Activated CD8-positive, alpha-beta T cell treated with anti-CD3 and anti-CD28 coated beads, Interleukin-2, amount 10 ng/mL, durations not matched to agents 7 days and 5 days (primary cell): Measurements from ENCODE around the gene ADIPOR1. TPM values are rescaled to one million over a fixed set of nuclear protein-coding genes. Genes with fewer than 3 reads are reported as not detected.
"Not testable (repeated sequence)": the region's sequence is repeated elsewhere in the genome, so short reads cannot be mapped to it uniquely, and the experiment has no call there.

Experiments used
- ATAC-seq: fragments of 150-1000 bp; cut with Tn5 transposase; one replicate; pipeline ENCODE4 v1.10.0; 2021; ENCODE audit warnings: moderate library complexity
- CTCF ChIA-PET: fragments of 350-600 bp; sonication (Branson Sonifier 250); formaldehyde crosslinking; loops from one replicate; lab custom pipeline; 2021; ENCODE audit warnings: antibody characterized with exemption; lab: Charles Lee
- POLR2A ChIA-PET: fragments of 350-600 bp; sonication (Branson Sonifier 250); formaldehyde crosslinking; loops from one replicate; lab custom pipeline; 2021; ENCODE audit warnings: antibody characterized with exemption; lab: Charles Lee
- DNase-seq: peaks from one replicate; pipeline ENCODE4 v3.0.0-alpha.2; 2020
- H3K27ac Mint-ChIP-seq: one replicate; pipeline ENCODE4 v1.8.0; 2021; ENCODE audit warnings: mild to moderate bottlenecking, mixed read lengths
- H3K27me3 Mint-ChIP-seq: one replicate; pipeline ENCODE4 v1.8.0; 2021; ENCODE audit warnings: low read depth, mixed read lengths
- H3K36me3 Mint-ChIP-seq: one replicate; pipeline ENCODE4 v1.8.0; 2021; ENCODE audit warnings: low read depth, mixed read lengths
- H3K4me1 Mint-ChIP-seq: one replicate; pipeline ENCODE4 v1.8.0; 2021; ENCODE audit warnings: low read depth, mixed read lengths
- H3K4me3 Mint-ChIP-seq: one replicate; pipeline ENCODE4 v1.8.0; 2021; ENCODE audit warnings: mild to moderate bottlenecking, mixed read lengths
- H3K9me3 Mint-ChIP-seq: one replicate; pipeline ENCODE4 v1.8.0; 2022; ENCODE audit warnings: mixed read lengths; ENCODE audit not compliant: insufficient read depth
- total RNA-seq, 2 experiments: library from RNA; stranded (reverse); gene quantifications; one replicate each; pipeline ENCODE4 v1.2.3, GENCODE V29; 2021

The ADIPOR1 gene
- total RNA-seq, 2 experiments from 2014 or later: 60.8 to 70.7 TPM

GRCh38 chr1:202936409-202936808, 21.7 kb downstream of the ADIPOR1 start:
- CTCF ChIA-PET, ATAC-seq, DNase-seq, H3K27ac Mint-ChIP-seq, POLR2A ChIA-PET, H3K9me3 Mint-ChIP-seq, H3K4me3 Mint-ChIP-seq, H3K4me1 Mint-ChIP-seq: not testable (repeated sequence)
- Mint-ChIP-seq H3K36me3 (peaks cover 11% of the 10 kb centered on the region), H3K27me3 (peaks cover 23% of the 10 kb centered on the region)

- Mint-ChIP-seq H3K4me3 (no peak overlapping the region), H3K27ac (no peak overlapping the region), H3K36me3 (peaks cover 7% of the 10 kb centered on the region), H3K9me3 (no peaks in the 10 kb centered on the region), H3K4me1 (no peaks in the 10 kb centered on the region), H3K27me3 (peaks cover 26% of the 10 kb centered on the region)
- CTCF ChIA-PET: no interaction called here
- POLR2A ChIA-PET: no interaction called here
- ATAC-seq: no peak
- no peak for DNase-seq
Measured at GRCh38 chr1:202935844-202936243, 22.3 kb downstream of the ADIPOR1 start.

GRCh38 chr1:202934755-202935154, 23.4 kb downstream of the ADIPOR1 start:
- no peak for DNase-seq
- ATAC-seq: no peak
- Mint-ChIP-seq H3K36me3 (peaks cover 4% of the 10 kb centered on the region), H3K27ac (no peak overlapping the region), H3K27me3 (peaks cover 30% of the 10 kb centered on the region), H3K4me1 (no peaks in the 10 kb centered on the region), H3K4me3 (no peak overlapping the region), H3K9me3 (no peaks in the 10 kb centered on the region)
- POLR2A ChIA-PET: no interaction called here
- CTCF ChIA-PET: no interaction called here

GRCh38 chr1:202932476-202932875, 25.6 kb downstream of the ADIPOR1 start:
- H3K4me3 Mint-ChIP-seq: no peak overlapping the region
- H3K4me1 Mint-ChIP-seq: no peaks in the 10 kb centered on the region
- H3K27me3 Mint-ChIP-seq: peaks cover 30% of the 10 kb centered on the region
- no peak for DNase-seq
- ATAC-seq: no peak
- H3K27ac Mint-ChIP-seq: no peak overlapping the region
- CTCF ChIA-PET: no interaction called here
- no peaks in the 10 kb centered on the region for H3K36me3 Mint-ChIP-seq
- no peaks in the 10 kb centered on the region for H3K9me3 Mint-ChIP-seq
- POLR2A ChIA-PET: no interaction called here

GRCh38 chr1:202926581-202927491, 31.3 kb downstream of the ADIPOR1 start, which contains the start of gene KLHL12:
Gene KLHL12 (minus strand): TSS chr1:202927234. CDS start chr1:202925162, 2,072 bp downstream.
- Mint-ChIP-seq H3K9me3 (no peaks in the 10 kb centered on the region), H3K4me3 (peak within 1 kb of the TSS; percentile 96), H3K27me3 (peaks cover 7% of the 10 kb centered on the region), H3K4me1 (peaks cover 29% of the 10 kb centered on the region), H3K27ac (peak within 1 kb of the TSS; percentile 97), H3K36me3 (peaks cover 8% of the 10 kb centered on the region)
- POLR2A ChIA-PET: interaction anchor here (0.7 to 1.2 kb wide), 12 partner anchors 8 to 92 kb away, joined by 3 to 7 read pairs (median 3); partner anchors contain the start of genes RABIF and TMEM183A
- DNase-seq: peak; percentile 96
- CTCF ChIA-PET: interaction anchor here (0.7 to 2.2 kb wide), 7 partner anchors 15 to 82 kb away, joined by 3 to 7 read pairs (median 3); no protein-coding TSS in a partner anchor
- ATAC-seq: peak; percentile 98

GRCh38 chr1:202923533-202923932, 34.6 kb downstream of the ADIPOR1 start:
- ATAC-seq (no peak), DNase-seq (no peak)
- ChIA-PET CTCF (interaction anchor here (0.6 kb wide), 2 partner anchors 404 to 416 kb away, joined by 3 read pairs; no protein-coding TSS in a partner anchor), POLR2A (no interaction called here)
- Mint-ChIP-seq H3K27me3 (no peaks in the 10 kb centered on the region), H3K4me1 (peaks cover 29% of the 10 kb centered on the region), H3K9me3 (no peaks in the 10 kb centered on the region), H3K27ac (no peak overlapping the region), H3K4me3 (no peak overlapping the region), H3K36me3 (peaks cover 16% of the 10 kb centered on the region)

GRCh38 chr1:202919615-202920014, 38.5 kb downstream of the ADIPOR1 start:
- Mint-ChIP-seq H3K36me3 (peaks cover 34% of the 10 kb centered on the region), H3K4me1 (peaks cover 11% of the 10 kb centered on the region), H3K9me3 (no peaks in the 10 kb centered on the region), H3K4me3 (no peak overlapping the region), H3K27ac (no peak overlapping the region), H3K27me3 (no peaks in the 10 kb centered on the region)
- CTCF ChIA-PET: interaction anchor here (2.0 kb wide), 1 partner anchor 80 kb away, joined by 7 read pairs; no protein-coding TSS in a partner anchor
- no peak for ATAC-seq
- no peak for DNase-seq
- POLR2A ChIA-PET: no interaction called here

- H3K9me3 Mint-ChIP-seq: no peaks in the 10 kb centered on the region
- no peaks in the 10 kb centered on the region for H3K27me3 Mint-ChIP-seq
- no peak overlapping the region for H3K27ac Mint-ChIP-seq
- no peak overlapping the region for H3K4me3 Mint-ChIP-seq
- POLR2A ChIA-PET: interaction anchor here (0.6 to 0.8 kb wide), 2 partner anchors 30 to 47 kb away, joined by 3 read pairs; no protein-coding TSS in a partner anchor
- H3K36me3 Mint-ChIP-seq: peaks cover 64% of the 10 kb centered on the region
- H3K4me1 Mint-ChIP-seq: peaks cover 19% of the 10 kb centered on the region
- ATAC-seq (no peak), DNase-seq (no peak)
- CTCF ChIA-PET: interaction anchor here (0.9 kb wide), 1 partner anchor 75 kb away, joined by 3 read pairs; no protein-coding TSS in a partner anchor
Measured at GRCh38 chr1:202915146-202915545, 43.0 kb downstream of the ADIPOR1 start.

- H3K27me3 Mint-ChIP-seq: not testable (repeated sequence)
- peaks cover 19% of the 10 kb centered on the region for H3K4me1 Mint-ChIP-seq
Measured at GRCh38 chr1:202912476-202912875, 45.6 kb downstream of the ADIPOR1 start.

GRCh38 chr1:202909494-202909893, 48.6 kb downstream of the ADIPOR1 start:
- ChIA-PET POLR2A (no interaction called here), CTCF (interaction anchor here (0.7 kb wide), 1 partner anchor 50 kb away, joined by 3 read pairs; no protein-coding TSS in a partner anchor)
- DNase-seq (no peak), ATAC-seq (no peak)
- H3K9me3 Mint-ChIP-seq: no peaks in the 10 kb centered on the region
- H3K27ac Mint-ChIP-seq: no peak overlapping the region
- H3K36me3 Mint-ChIP-seq: peaks cover 45% of the 10 kb centered on the region
- peaks cover 19% of the 10 kb centered on the region for H3K4me1 Mint-ChIP-seq
- H3K27me3 Mint-ChIP-seq: no peaks in the 10 kb centered on the region
- H3K4me3 Mint-ChIP-seq: no peak overlapping the region

More at GRCh38 chr1:202912476-202912875, 45.6 kb downstream of the ADIPOR1 start:
- CTCF ChIA-PET: interaction anchor here (1.4 to 1.5 kb wide), 2 partner anchors 56 to 87 kb away, joined by 3 to 4 read pairs; no protein-coding TSS in a partner anchor
- Mint-ChIP-seq H3K36me3 (peaks cover 50% of the 10 kb centered on the region), H3K27ac (peak overlapping the region; percentile 32)
- ATAC-seq, H3K4me3 Mint-ChIP-seq, H3K9me3 Mint-ChIP-seq, POLR2A ChIA-PET: not testable (repeated sequence)
- peak; percentile 51 for DNase-seq

- peaks cover 19% of the 10 kb centered on the region for H3K4me1 Mint-ChIP-seq
- DNase-seq (no peak), ATAC-seq (no peak)
- H3K27ac Mint-ChIP-seq: no peak overlapping the region
- peaks cover 42% of the 10 kb centered on the region for H3K36me3 Mint-ChIP-seq
- ChIA-PET CTCF (no interaction called here), POLR2A (no interaction called here)
- H3K4me3 Mint-ChIP-seq: no peak overlapping the region
- no peaks in the 10 kb centered on the region for H3K9me3 Mint-ChIP-seq
- H3K27me3 Mint-ChIP-seq: no peaks in the 10 kb centered on the region
Measured at GRCh38 chr1:202908998-202909397, 49.1 kb downstream of the ADIPOR1 start.

GRCh38 chr1:202905331-202905730, 52.8 kb downstream of the ADIPOR1 start:
- H3K4me1 Mint-ChIP-seq: no peaks in the 10 kb centered on the region
- no peaks in the 10 kb centered on the region for H3K27me3 Mint-ChIP-seq
- H3K4me3 Mint-ChIP-seq: no peak overlapping the region
- ChIA-PET POLR2A (no interaction called here), CTCF (no interaction called here)
- peaks cover 19% of the 10 kb centered on the region for H3K36me3 Mint-ChIP-seq
- no peaks in the 10 kb centered on the region for H3K9me3 Mint-ChIP-seq
- no peak overlapping the region for H3K27ac Mint-ChIP-seq
- DNase-seq: no peak
- no peak for ATAC-seq
